NCI-H510A treated with DMSO at 0.1 percent for 48 hours (cell line): ENCODE measurements around the gene HEBP2.

Experiments
- DNase-seq: peaks from one replicate; lab custom pipeline; 2025; lab: John Stamatoyannopoulos, UW

The HEBP2 gene

DNA sequence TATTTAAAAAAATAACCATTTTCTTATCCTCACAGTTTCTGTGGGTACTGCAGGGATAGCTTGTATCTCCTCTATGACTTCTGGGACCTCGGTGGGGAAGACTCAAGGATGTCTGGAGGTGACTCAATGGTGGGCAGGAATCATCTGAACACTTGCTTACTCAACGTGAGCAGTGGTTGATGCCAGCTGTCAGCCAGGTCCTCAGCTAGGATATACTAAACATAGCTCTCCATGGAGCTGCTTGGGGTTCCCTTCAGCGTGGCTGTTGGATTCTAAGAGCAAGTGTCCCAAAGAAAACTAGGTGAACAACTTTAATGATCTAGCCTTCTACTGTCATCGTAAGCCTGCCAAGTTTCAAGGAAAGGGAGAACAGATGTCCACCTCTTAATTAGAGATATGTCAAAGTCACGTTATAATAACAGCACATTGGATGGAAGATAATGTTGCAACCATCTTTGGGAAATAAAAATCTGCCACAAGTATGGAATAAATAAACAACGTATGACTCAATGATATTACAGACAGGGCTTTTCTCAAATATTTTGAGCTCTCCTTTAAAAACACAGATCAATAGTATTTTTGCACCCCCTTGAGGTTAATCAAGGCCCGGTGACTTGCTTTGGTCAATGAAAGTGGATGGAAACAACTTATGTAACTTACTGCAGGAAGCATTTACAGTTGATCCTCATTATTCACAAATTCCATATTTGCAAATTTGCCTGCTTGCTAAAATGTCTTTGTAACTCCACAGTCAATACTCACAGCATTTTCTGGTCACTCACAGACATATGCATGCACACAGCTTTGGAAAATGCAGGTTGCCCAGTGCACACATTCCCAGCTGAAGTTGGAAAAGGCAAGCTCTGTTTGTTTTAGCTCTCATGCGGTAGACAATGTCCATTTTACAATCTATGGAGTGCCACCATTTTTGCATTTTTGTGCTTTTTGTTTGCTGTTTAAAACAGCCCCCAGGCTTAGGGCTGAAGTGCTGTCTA lies 6.6 kb upstream of the HEBP2 start:
- no peak for DNase-seq

DNA sequence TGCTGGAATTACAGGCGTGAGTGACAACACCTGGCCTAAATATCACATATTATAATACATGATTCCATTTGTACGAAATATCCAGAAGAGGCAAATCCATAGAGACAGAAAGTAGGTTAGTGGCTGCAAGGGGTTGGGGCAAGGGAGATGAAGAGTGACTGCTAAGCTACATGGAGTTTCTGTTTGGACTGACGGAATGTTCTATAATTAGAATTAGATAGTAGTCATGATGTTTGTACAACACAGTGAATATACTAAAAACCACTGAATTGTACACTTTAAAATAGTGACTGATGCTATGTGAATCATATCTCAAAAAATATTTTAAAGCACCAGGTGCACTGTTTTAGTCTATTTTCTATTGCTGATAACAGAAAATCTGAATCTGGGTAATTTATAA lies 3.7 kb upstream of the HEBP2 start:
- DNase-seq: no peak

DNA sequence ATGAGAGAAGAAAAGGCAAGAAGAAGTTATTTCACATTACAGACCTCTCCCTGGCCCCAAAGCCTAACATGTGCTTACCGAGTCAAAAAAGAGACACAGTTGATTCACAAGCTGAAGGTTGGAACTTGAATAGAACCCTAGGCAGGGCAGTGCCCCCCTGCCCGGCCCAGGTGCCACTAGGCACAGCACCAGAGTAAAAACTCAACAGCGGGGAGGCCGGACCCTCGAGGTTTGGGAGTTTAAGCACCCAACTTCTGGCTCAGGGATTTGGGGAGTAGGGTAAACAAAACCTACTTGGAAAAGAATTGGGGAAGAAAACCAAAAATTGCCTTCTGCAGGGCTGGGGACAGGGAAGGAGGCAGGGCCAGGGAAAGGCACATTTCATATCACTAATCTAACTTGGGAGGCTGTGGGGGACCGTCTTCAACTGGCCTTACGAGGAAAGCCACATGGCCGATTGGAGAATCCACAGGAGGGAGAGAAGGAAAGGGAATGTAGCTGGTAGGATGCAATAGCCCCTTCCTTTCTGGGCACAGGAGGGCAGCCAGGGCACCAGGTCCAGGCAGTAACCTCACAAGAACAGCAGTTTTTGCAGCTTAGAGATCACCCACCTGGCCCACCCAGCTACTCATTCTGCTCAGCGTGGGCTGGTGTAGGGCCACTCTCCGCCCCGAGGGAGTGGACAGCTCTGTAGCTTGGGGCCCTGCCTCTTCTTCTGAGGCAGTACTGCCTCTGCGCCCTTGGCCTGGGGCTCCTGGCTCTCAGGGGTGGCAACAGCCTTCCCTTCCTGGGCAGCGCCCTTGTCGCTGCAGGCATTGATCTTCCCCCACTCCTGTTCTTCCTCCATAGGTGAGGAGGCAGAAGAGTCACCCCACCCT lies 1.8 kb upstream of the HEBP2 start:
- DNase-seq: no peak

DNA sequence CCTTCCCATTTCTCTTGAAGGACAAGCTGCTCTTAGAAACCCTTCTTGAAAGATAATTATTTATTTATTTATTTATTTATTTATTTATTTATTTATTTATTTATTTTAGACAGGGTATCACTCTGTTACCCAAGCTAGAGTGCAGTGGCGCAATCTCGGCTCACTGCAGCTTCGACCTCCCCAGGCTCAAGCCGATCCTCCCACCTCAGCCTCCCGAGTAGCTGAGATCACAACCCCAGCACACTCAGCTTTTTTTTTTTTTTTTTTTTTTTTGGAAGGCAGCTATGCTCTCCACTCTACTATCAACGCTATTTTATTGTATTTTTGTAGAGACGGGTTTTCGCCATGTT lies 1.2 kb upstream of the HEBP2 start:
- DNase-seq: no peak

- DNase-seq: no peak
These were observed 661 bp upstream of the HEBP2 start for GRCh38 chr6:138403324-138403800.

DNA sequence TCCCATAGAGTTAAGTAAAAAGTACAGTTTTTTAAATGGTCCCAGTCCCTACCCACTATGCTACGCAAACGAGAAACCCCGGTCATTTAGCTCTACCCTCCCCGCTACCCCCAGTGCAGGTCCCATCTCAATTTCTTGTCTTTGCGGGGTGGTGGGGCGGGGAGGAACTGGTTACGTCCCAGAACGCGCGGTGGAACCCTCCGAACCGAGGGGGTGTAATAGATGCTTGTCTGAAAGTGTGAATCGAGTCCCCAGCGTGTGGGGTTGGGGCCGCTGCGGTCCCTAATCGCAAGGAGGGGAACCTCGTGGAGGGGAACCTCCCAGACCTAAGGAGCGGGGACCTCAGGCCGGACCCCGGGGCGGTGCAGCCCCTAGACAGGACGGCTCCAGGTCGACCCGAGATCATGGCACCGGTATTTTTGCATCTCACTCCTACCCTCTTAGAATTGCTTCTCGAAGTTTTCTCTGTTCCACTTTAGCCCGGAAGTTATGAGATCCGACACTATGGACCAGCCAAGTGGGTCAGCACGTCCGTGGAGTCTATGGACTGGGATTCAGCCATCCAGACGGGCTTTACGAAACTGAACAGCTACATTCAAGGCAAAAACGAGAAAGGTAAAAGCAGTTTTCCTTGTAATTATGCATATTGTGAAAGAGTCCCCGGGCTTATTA lies 779 bp downstream of the HEBP2 start:
- no peak for DNase-seq

DNA sequence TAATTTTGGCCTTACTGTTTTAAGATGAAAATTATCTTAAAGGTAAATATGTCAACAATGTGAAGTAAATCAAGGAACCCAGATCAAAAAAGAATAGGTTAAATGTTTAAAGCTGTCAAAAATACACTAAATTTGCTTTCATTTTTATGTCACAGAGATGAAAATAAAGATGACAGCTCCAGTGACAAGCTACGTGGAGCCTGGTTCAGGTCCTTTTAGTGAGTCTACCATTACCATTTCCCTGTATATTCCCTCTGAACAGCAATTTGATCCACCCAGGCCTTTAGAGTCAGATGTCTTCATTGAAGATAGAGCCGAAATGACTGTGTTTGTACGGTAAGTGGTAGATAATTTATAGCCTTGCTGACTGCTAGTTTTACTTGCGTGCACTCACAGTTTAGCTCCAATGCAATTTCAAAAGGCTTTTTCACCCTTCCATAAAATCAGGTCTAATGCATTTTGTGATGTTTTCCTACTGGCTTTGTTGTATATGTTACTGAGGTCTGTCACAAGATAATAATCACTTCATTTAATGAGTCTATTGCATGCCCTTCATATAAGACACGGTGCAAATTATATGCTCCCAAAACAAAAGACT lies 1.9 kb downstream of the HEBP2 start:
- peak; percentile 33 for DNase-seq

- no peak for DNase-seq
These were observed 2.4 kb downstream of the HEBP2 start for GRCh38 chr6:138406443-138406842.

- DNase-seq: no peak
These were observed 6.2 kb downstream of the HEBP2 start for GRCh38 chr6:138410048-138410735.

DNA sequence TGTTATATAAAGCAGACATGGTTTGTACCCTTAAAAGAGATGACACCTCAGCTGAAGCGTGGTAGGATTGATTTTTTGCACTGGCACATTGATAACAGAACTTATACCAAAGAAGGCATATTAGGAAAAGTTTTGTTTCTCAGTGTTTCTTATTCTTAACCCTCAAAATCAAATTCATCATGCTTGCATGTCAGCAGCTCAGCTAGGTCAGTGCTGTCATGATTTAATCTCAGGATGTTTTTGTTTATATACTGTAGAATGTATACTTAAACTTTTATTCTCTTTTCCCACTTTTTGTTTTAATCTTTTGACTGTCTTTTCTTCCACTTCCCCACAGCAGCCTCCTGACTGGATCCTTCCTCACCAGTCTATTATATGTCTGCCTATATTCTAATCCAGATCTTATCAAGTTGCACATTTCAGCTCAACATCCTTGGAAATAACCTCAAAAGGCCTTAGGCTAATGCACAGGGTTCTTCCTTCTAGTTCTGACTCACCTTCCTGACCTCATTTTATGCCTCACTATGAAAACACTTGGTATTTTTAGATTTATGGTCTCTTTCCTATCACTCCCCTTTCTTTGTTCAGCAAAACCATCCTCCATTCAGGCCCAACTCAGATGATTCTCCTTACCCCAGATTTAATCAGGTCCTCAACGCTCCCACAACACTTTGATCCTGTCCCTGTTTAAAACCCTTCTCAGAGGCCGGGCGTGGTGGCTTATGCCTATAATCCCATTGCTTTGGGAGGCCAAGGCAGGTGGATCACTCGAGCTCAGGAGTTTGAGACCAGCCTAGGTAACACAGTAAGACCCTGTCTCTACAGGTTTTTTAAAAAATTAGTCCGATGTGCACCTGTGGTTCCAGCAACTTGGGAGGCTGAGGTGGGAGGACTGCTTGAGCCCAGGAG lies 7.2 kb downstream of the HEBP2 start:
- DNase-seq: no peak

GRCh38 chr6:138415125-138415524 lies 11.1 kb downstream of the HEBP2 start:
- no peak for DNase-seq

GRCh38 chr6:138416206-138416605 lies 12.2 kb downstream of the HEBP2 start:
- DNase-seq: no peak

DNA sequence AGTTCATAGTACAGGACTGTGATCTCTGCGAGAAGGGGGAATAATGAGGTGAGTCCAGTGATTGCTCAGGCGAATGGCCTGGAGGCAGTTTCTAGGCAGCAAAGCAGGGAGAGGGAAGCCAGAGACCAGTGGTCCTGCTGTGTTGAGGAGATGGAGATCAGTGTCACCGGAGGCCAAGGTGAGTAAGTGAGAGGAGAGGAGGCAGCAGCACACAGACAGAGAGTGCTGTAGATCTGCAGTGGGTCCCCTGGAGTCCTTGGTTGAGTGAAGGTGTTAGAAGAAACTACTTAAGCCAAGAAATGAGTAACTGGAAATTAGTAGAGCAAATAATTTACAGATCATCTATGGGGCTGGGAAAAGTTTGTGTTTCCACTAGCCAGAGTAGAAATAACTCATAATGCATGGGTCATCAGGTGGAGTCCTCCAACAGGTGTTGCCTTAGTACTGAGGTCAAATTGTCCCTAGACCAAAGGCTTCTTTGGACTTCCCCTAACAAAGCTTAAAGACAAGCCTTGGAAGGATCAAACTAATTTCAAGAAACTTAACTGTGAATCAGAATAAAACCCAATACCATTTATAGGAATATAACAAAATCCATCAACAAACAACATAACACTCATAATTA lies 13.6 kb downstream of the HEBP2 start:
- DNase-seq: no peak

DNA sequence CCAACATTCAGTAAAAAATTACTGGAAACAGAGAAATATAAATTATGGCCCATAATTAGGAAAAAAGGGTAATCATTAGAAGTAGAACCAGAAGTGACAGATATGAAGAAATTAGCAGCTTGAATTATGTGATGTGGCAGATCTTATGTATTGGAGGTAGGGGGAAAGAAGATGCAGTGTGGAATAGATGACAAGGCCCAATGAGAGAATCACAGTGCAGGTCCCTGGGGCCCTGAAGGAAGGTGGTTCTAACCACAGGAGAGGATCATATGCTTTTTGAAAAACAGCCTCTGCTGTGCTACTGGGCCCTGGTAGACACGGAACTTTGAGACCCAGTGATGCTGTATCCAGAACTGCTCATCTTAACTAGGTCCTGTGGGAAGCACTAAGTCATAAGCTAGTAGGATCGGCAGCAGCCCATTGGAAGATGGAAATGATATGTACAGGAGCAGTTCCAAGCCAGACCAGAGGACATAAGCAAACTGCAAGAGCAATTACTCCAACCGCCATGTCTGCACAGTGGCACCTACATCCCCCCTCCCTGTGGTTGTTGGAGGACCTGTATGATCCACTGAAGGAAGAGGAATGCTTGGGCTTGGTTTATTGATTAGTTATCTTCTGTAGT lies 14.2 kb downstream of the HEBP2 start:
- DNase-seq: no peak

DNA sequence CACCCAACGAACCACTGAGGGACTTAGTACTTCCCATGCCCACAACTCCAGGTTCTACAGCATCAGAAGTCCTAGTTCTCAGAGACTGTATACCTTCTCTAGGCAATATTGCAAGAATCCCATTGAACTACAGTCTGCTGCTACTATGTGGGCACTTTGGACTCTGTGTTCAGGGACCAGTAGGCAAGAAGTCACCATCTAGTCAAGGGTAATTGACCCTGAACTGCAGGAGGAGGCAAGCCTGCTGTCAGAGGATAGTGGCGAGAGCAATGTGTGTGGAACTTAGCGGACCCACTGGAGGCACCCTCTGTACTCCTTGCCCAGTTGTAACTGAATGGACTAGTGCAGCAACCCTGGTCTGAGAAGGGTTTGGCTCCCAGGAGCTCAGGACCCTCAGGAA lies 15.7 kb downstream of the HEBP2 start:
- no peak for DNase-seq

DNA sequence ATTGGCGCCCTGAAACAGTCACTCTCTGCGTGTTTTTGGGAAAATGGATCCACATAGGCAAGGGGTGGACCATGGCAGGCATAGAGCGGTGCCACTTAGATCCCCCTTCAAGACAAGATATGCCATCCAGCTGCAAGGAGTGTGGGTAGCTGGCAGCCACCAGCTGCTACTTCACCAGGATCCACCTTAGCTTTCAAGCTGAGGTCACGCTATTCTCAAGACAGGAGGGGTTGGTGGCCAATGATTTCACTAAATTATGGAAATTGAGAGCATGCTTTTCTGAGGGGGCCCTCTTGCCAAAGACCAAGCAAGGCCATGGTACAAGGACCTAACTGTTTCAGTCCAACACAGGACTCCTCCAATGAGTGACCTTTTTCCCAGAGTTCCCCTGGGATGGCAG lies 16.3 kb downstream of the HEBP2 start:
- no peak for DNase-seq

DNA sequence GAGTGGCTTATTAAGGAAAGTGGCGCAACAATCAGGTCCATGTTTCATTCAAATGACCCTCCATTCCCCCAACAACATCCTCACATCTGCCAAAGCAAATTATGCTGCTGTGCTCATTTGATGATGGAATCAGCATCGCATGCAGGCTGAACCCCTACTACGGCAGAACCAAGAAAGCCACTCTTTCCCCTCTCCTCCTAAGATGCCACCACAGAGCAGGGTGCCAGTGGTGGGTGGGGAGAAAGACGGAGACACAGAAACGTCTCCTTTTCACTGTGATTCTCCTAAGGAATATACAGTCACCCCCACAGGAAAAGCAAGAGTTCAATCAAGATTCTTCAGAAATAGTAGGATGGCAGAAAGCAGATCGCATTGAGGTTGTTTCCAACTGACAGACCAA lies 17.1 kb downstream of the HEBP2 start:
- no peak for DNase-seq

- DNase-seq: no peak
These were observed 17.6 kb downstream of the HEBP2 start for GRCh38 chr6:138421608-138422007.

DNA sequence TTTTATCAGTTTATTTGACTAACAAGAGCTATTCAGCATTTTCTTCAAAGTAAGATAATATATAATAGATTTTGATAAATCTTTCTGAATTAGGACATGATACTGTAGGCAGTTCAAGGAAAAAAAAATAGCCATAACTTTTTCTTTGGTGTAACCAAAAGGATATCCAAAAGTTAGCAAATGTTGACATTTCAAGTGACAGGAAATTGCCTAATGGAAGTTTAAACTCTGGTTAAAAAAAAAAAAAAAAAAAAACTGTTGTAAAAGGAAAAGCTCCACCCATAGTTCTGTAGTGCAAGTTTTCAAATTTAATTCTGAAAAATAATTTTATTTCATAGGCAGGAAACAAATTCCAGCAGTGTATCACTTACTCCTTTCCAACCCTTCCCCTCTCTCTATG lies 18.8 kb downstream of the HEBP2 start:
- no peak for DNase-seq
